ENCODE data around the gene ANO1. TPM values are rescaled to one million over a fixed set of nuclear protein-coding genes. Genes with fewer than 3 reads are reported as not detected.

The ANO1 gene
- total RNA-seq, 1 donor from 2014 or later = 1.1 TPM

DNA sequence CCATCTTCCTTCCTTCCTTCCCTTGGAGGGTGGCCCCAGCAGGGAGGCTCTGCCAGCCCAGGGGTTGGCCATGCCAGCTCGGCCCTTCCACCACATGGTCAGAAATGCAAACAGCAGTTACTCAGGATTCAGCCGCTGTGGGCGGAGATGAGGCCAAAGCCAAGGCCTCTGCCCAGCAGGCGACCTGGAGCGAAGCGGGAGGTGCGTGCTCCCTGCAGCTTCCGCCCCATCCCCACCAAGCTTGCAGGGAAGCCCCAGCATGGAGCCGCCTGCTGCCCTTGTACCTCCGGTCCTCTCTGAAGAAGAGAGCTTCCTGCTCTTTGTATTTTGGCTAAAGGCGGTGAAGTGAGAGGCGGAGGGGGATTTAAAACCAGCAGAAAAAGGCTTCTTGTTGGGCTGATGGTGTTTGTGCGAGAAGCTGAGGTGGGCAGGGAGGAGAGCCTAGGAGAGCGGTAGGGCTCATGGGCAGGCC lies 50.4 kb downstream of the ANO1 start:
- TF ChIP-seq, protein P1, sequence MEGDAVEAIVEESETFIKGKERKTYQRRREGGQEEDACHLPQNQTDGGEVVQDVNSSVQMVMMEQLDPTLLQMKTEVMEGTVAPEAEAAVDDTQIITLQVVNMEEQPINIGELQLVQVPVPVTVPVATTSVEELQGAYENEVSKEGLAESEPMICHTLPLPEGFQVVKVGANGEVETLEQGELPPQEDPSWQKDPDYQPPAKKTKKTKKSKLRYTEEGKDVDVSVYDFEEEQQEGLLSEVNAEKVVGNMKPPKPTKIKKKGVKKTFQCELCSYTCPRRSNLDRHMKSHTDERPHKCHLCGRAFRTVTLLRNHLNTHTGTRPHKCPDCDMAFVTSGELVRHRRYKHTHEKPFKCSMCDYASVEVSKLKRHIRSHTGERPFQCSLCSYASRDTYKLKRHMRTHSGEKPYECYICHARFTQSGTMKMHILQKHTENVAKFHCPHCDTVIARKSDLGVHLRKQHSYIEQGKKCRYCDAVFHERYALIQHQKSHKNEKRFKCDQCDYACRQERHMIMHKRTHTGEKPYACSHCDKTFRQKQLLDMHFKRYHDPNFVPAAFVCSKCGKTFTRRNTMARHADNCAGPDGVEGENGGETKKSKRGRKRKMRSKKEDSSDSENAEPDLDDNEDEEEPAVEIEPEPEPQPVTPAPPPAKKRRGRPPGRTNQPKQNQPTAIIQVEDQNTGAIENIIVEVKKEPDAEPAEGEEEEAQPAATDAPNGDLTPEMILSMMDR (IDR thresholded peaks at IDR 0.05; ENCODE audit: insufficient read depth, low read length, poor library complexity, severe bottlenecking) = no peak
- Histone ChIP-seq H3K4me3 (ENCODE audit: low read depth, low read length) (no peak overlapping the region), H3K36me3 (ENCODE audit: control insufficient read depth, insufficient read depth, low read length) (no peaks in the 10 kb centered on the region), H3K27me3 (ENCODE audit: control insufficient read depth, insufficient read depth, low read length) (peaks cover 5% of the 10 kb centered on the region)
- DNase-seq (ENCODE audit: low read depth) = no peak

DNA sequence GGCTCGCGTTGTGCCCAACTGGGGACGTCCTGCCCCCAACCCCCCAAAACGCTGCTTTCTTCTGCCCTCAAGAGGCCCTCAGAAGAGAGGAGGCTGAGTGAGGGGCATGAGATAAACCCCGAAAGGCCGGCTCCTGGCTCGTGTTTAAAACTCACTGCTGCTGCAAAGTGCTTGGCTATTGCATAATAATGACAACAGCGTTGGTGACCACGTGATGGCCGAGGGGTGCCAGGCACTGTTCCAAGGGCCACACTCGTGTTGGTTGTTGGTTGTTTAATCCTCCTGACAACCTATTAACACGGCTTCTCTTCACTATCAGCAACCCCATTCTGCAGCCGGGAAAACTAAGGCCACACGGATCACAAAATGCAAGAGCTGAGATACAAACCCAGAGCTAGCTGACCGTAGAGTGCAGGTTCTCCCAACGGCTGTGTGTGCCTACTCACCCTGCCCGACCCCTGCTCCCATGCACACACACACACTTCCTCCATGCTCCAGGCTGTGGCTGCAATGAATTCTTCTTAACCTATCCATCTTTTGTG lies 51.0 kb downstream of the ANO1 start:
- DNase-seq (ENCODE audit: low read depth) = no peak
- H3K27me3 ChIP-seq (ENCODE audit: control insufficient read depth, insufficient read depth, low read length) = peaks cover 2% of the 10 kb centered on the region
- H3K36me3 ChIP-seq (ENCODE audit: control insufficient read depth, insufficient read depth, low read length) = no peaks in the 10 kb centered on the region
- TF ChIP-seq, protein P1 (IDR thresholded peaks at IDR 0.05; ENCODE audit: insufficient read depth, low read length, poor library complexity, severe bottlenecking) = no peak
- no peak overlapping the region for H3K4me3 ChIP-seq (ENCODE audit: low read depth, low read length)

DNA sequence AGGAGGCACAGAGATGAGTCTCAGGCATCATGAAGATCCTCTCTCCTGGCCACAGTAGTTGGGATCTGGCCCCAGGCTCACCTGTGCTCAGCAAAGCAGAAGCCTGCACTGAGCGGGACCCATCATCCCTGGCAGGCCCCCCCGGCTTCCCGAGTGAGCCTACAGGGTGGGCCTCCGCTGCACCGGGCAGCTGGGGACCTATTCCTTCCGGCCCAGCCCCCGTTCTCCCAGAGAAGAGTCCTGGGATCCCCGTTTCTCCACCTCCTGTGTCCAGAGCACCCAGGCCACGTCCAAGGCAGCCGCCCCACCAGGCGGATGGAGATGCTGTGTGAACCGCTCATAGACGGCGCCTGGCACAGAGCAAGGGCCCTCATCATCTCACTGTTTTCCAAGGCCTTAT lies 52.5 kb downstream of the ANO1 start:
- H3K27me3 ChIP-seq (ENCODE audit: control insufficient read depth, insufficient read depth, low read length) = peaks cover 3% of the 10 kb centered on the region
- no peaks in the 10 kb centered on the region for H3K36me3 ChIP-seq (ENCODE audit: control insufficient read depth, insufficient read depth, low read length)
- H3K4me3 ChIP-seq (ENCODE audit: low read depth, low read length) = no peak overlapping the region
- no peak for DNase-seq (ENCODE audit: low read depth)
- TF ChIP-seq, protein P1 (IDR thresholded peaks at IDR 0.05; ENCODE audit: insufficient read depth, low read length, poor library complexity, severe bottlenecking) = no peak

DNA sequence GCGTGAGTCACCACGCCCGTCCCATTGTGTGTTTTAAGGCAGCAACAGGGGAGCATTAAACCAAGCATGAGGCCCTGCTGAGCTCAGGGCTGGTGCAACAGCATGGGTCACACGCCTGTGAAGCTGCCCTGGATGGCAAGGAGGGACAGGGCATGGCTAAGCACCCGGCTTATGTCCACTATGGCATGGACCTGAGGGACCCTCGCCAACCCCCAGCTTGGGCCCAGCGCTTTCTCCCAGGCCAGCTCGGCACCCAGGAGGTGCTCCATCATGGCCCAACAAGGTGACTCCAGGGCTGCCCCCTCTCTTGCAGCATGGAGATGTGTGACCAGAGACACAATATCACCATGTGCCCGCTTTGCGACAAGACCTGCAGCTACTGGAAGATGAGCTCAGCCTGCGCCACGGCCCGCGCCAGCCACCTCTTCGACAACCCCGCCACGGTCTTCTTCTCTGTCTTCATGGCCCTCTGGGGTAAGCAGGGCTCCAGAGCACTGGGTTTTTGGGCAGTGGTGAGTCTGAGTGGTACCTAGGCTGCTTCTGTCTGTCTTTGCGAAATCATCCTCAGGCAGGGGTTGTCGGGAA lies 53.6 kb downstream of the ANO1 start:
- H3K4me3 ChIP-seq (ENCODE audit: low read depth, low read length) = no peak overlapping the region
- no peak for DNase-seq (ENCODE audit: low read depth)
- TF ChIP-seq, protein P1 (IDR thresholded peaks at IDR 0.05; ENCODE audit: insufficient read depth, low read length, poor library complexity, severe bottlenecking) = no peak
- peaks cover 5% of the 10 kb centered on the region for H3K27me3 ChIP-seq (ENCODE audit: control insufficient read depth, insufficient read depth, low read length)
- H3K36me3 ChIP-seq (ENCODE audit: control insufficient read depth, insufficient read depth, low read length) = no peaks in the 10 kb centered on the region

DNA sequence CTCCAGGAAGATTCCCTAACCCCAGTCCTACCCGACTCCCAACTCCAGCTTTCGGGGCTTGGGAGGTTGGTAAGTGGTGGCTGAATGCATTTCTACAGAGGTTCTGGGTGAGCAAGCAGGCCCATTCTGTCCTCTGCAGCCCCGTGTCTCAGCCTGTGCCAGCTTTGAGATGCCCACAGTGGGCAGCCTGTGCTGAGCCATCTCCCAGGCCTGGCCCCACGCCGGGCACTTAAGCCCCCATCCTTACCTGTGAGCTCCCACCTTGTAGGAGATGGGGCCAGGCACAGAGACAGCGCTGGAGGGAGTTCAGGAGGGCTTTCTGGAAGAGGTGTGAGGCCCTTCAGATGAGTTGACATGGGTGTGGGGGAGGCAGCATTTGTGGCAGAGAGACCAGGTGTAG lies 54.5 kb downstream of the ANO1 start:
- Histone ChIP-seq H3K4me3 (ENCODE audit: low read depth, low read length) (no peak overlapping the region), H3K36me3 (ENCODE audit: control insufficient read depth, insufficient read depth, low read length) (no peaks in the 10 kb centered on the region), H3K27me3 (ENCODE audit: control insufficient read depth, insufficient read depth, low read length) (peaks cover 5% of the 10 kb centered on the region)
- TF ChIP-seq, protein P1 (IDR thresholded peaks at IDR 0.05; ENCODE audit: insufficient read depth, low read length, poor library complexity, severe bottlenecking) = no peak
- no peak for DNase-seq (ENCODE audit: low read depth)
